ENCODE data around the gene SECISBP2. TPM values are rescaled to one million over a fixed set of nuclear protein-coding genes. Genes with fewer than 3 reads are reported as not detected.

Gene SECISBP2
- total and polyA plus RNA-seq, 2 donors from 2014 or later = 27.0 to 59.8 TPM

GRCh38 chr9:89372230-89372816 lies 54.0 kb downstream of the SECISBP2 start:
- Histone ChIP-seq H3K9me3 (ENCODE audit: control insufficient read depth in 2 of 3, insufficient read depth in 1 of 3, low read length in 3 of 3) (no peaks in the 10 kb centered on the region), H3K4me3 (ENCODE audit: low read length in 3 of 3) (no peak overlapping the region), H3K9ac (ENCODE audit: low read length in 3 of 3) (no peak overlapping the region), H3K27ac (ENCODE audit: low read depth in 2 of 2, low read length in 2 of 2) (no peak overlapping the region), H3K27me3 (ENCODE audit: control insufficient read depth, insufficient read depth, low read length) (no peaks in the 10 kb centered on the region), H3K36me3 (ENCODE audit: control insufficient read depth in 2 of 3, insufficient read depth in 3 of 3, low read length in 3 of 3) (peaks cover 0 to 6% (median 0%) of the 10 kb centered on the region in 3 donors), H3K4me1 (ENCODE audit: control insufficient read depth in 2 of 3, insufficient read depth in 2 of 3, low read depth in 1 of 3, low read length in 3 of 3) (peaks cover 0 to 4% (median 0%) of the 10 kb centered on the region in 3 donors)
- FAIRE-seq (no peak), DNase-seq (no peak)
- no peak for TF ChIP-seq CTCF (IDR thresholded peaks at IDR 0.05; ENCODE audit: borderline replicate concordance, extremely low read depth, insufficient read depth)
- intact Hi-C loops (cut with DNase I) = no loop called here

- H3K9me3 ChIP-seq (ENCODE audit: control insufficient read depth in 2 of 3, insufficient read depth in 1 of 3, low read length in 3 of 3) = no peaks in the 10 kb centered on the region
- no peak for TF ChIP-seq CTCF (IDR thresholded peaks at IDR 0.05; ENCODE audit: borderline replicate concordance, extremely low read depth, insufficient read depth)
- H3K9ac ChIP-seq (ENCODE audit: low read length in 3 of 3) = no peak overlapping the region
- H3K27me3 ChIP-seq (ENCODE audit: control insufficient read depth, insufficient read depth, low read length) = no peaks in the 10 kb centered on the region
- no peak for FAIRE-seq
- intact Hi-C loops (cut with DNase I) = no loop called here
- peaks cover 0 to 9% (median 2%) of the 10 kb centered on the region in 3 donors for H3K36me3 ChIP-seq (ENCODE audit: control insufficient read depth in 2 of 3, insufficient read depth in 3 of 3, low read length in 3 of 3)
- H3K4me1 ChIP-seq (ENCODE audit: control insufficient read depth in 2 of 3, insufficient read depth in 2 of 3, low read depth in 1 of 3, low read length in 3 of 3) = peaks cover 0 to 4% (median 0%) of the 10 kb centered on the region in 3 donors
- no peak overlapping the region for H3K27ac ChIP-seq (ENCODE audit: low read depth in 2 of 2, low read length in 2 of 2)
- H3K4me3 ChIP-seq (ENCODE audit: low read length in 3 of 3) = no peak overlapping the region
- no peak for DNase-seq
These were observed 54.7 kb downstream of the SECISBP2 start for GRCh38 chr9:89372979-89373378.

- Histone ChIP-seq H3K4me1 (ENCODE audit: control insufficient read depth in 2 of 3, insufficient read depth in 2 of 3, low read depth in 1 of 3, low read length in 3 of 3) (peaks cover 0 to 4% (median 0%) of the 10 kb centered on the region in 3 donors), H3K4me3 (ENCODE audit: low read length in 3 of 3) (no peak overlapping the region), H3K27me3 (ENCODE audit: control insufficient read depth, insufficient read depth, low read length) (no peaks in the 10 kb centered on the region), H3K36me3 (ENCODE audit: control insufficient read depth in 2 of 3, insufficient read depth in 3 of 3, low read length in 3 of 3) (peaks cover 0 to 14% (median 7%) of the 10 kb centered on the region in 3 donors), H3K9ac (ENCODE audit: low read length in 3 of 3) (no peak overlapping the region), H3K27ac (ENCODE audit: low read depth in 2 of 2, low read length in 2 of 2) (no peak overlapping the region), H3K9me3 (ENCODE audit: control insufficient read depth in 2 of 3, insufficient read depth in 1 of 3, low read length in 3 of 3) (no peaks in the 10 kb centered on the region)
- intact Hi-C loops (cut with DNase I) = no loop called here
- FAIRE-seq (no peak), DNase-seq (no peak)
- TF ChIP-seq CTCF (IDR thresholded peaks at IDR 0.05; ENCODE audit: borderline replicate concordance, extremely low read depth, insufficient read depth) = no peak
These were observed 55.9 kb downstream of the SECISBP2 start for GRCh38 chr9:89374176-89374575.
